Measurements from ENCODE around the gene SIRT4.
A peak's percentile ranks its signal among the peaks of the same experiment; 100 is the strongest.
"Not testable (repeated sequence)": the region's sequence is repeated elsewhere in the genome, so short reads cannot be mapped to it uniquely, and the experiment has no call there.

The SIRT4 gene

GRCh38 chr12:120278137-120279069 is 23.7 kb upstream of the SIRT4 start:
- no peak for DNase-seq

- DNase-seq: no peak
These were observed 18.8 kb upstream of the SIRT4 start for GRCh38 chr12:120283318-120283717.

- DNase-seq: no peak
These were observed 17.7 kb upstream of the SIRT4 start for GRCh38 chr12:120284381-120284780.

- DNase-seq: no peak
These were observed 15.2 kb upstream of the SIRT4 start for GRCh38 chr12:120286768-120287490.

GRCh38 chr12:120287491-120287890 is 14.6 kb upstream of the SIRT4 start:
- no peak for DNase-seq

- no peak for DNase-seq
These were observed 11.4 kb upstream of the SIRT4 start for GRCh38 chr12:120290609-120291305.

GRCh38 chr12:120292411-120292660 is 9.8 kb upstream of the SIRT4 start:
- no peak for DNase-seq

GRCh38 chr12:120292661-120293531 is 9.2 kb upstream of the SIRT4 start, which contains the start of gene RNU4-1:
RNU4-1 (minus strand) TSS chr12:120293237.
- peak; percentile 89 for DNase-seq

- DNase-seq: no peak
These were observed 12.1 kb downstream of the SIRT4 start for GRCh38 chr12:120314220-120314619.

GRCh38 chr12:120316798-120317223 is 14.7 kb downstream of the SIRT4 start:
- DNase-seq: no peak

- DNase-seq: peak; percentile 94
These were observed 15.3 kb downstream of the SIRT4 start for GRCh38 chr12:120317224-120318105.

- no peak for DNase-seq
These were observed 19.5 kb downstream of the SIRT4 start for GRCh38 chr12:120321382-120322202.

GRCh38 chr12:120323772-120324171 is 21.7 kb downstream of the SIRT4 start:
- no peak for DNase-seq

GRCh38 chr12:120324841-120325417 is 22.8 kb downstream of the SIRT4 start:
- DNase-seq: no peak

GRCh38 chr12:120327593-120327992 is 25.5 kb downstream of the SIRT4 start, which contains the start of gene PLA2G1B:
PLA2G1B (minus strand) TSS chr12:120327779; CDS start chr12:120327753, 26 bp downstream.
- DNase-seq: no peak

GRCh38 chr12:120328228-120328627 is 26.1 kb downstream of the SIRT4 start:
- no peak for DNase-seq

- DNase-seq: no peak
These were observed 29.3 kb downstream of the SIRT4 start for GRCh38 chr12:120331390-120331789.

GRCh38 chr12:120332041-120332440 is 29.9 kb downstream of the SIRT4 start:
- DNase-seq: no peak

- no peak for DNase-seq
These were observed 30.4 kb downstream of the SIRT4 start for GRCh38 chr12:120332523-120332922.

GRCh38 chr12:120335447-120335846 is 33.3 kb downstream of the SIRT4 start:
- not testable (repeated sequence) for DNase-seq
